Osteoblast (primary cell): ENCODE measurements around the gene CSH2. TPM values are rescaled to one million over a fixed set of nuclear protein-coding genes. Genes with fewer than 3 reads are reported as not detected.

Source experiments
- DNase-seq: peaks from one replicate; pipeline ENCODE4 v3.0.0; 2011; ENCODE audit warnings: low spot score, mixed read lengths; ENCODE audit not compliant: insufficient read length; ENCODE audit errors: missing footprints
- H2AFZ ChIP-seq: 2 replicates; pipeline ENCODE4 v1.6.0; 2011; ENCODE audit warnings: mild to moderate bottlenecking, low read length
- H3K27ac ChIP-seq: 2 replicates; pipeline ENCODE4 v1.5.1; 2011; ENCODE audit warnings: mild to moderate bottlenecking, low read depth, low read length, moderate library complexity
- H3K27me3 ChIP-seq: 2 replicates; pipeline ENCODE4 v1.6.0; 2012; ENCODE audit warnings: mild to moderate bottlenecking, control low read depth, inconsistent platforms, low read length, moderate library complexity; ENCODE audit not compliant: insufficient read depth
- H3K36me3 ChIP-seq: 2 replicates; pipeline ENCODE4 v1.5.1; 2011; ENCODE audit warnings: mild to moderate bottlenecking, low read length, control low read depth, moderate library complexity; ENCODE audit not compliant: insufficient read depth
- H3K4me1 ChIP-seq: 2 replicates; pipeline ENCODE4 v1.5.1; 2011; ENCODE audit warnings: mild to moderate bottlenecking, low read length, control low read depth, moderate library complexity; ENCODE audit not compliant: insufficient read depth
- H3K4me2 ChIP-seq: 2 replicates; pipeline ENCODE4 v1.6.0; 2011; ENCODE audit warnings: mild to moderate bottlenecking, low read length; ENCODE audit not compliant: insufficient read depth
- H3K4me3 ChIP-seq: fragments of 200-600 bp; sonication (generic); 3 replicates; pipeline ENCODE4 v1.5.1; 2012; ENCODE audit warnings: mild to moderate bottlenecking, low read length, inconsistent platforms; ENCODE audit not compliant: insufficient read depth
- H3K79me2 ChIP-seq: 2 replicates; pipeline ENCODE4 v1.6.0; 2012; ENCODE audit warnings: mild to moderate bottlenecking, low read length, control low read depth, inconsistent platforms; ENCODE audit not compliant: insufficient read depth
- H3K9me3 ChIP-seq: 2 replicates; pipeline ENCODE4 v1.5.1; 2011; ENCODE audit warnings: low read depth, low read length, control low read depth
- H4K20me1 ChIP-seq: 2 replicates; pipeline ENCODE4 v1.6.0; 2012; ENCODE audit warnings: mild to moderate bottlenecking, low read length, control low read depth; ENCODE audit not compliant: insufficient read depth
- CTCF ChIP-seq: IDR thresholded peaks from 2 replicates; pipeline ENCODE4 v1.5.1; 2011; ENCODE audit warnings: mild to moderate bottlenecking, low read depth, low read length, moderate library complexity; ENCODE audit errors: extremely low read depth
- total RNA-seq: library from RNA; depleted of rRNA; stranded (reverse); fragments of >200 nt; gene quantifications from 2 replicates; pipeline ENCODE4 v1.2.3, GENCODE V29; 2012

The CSH2 gene
- total RNA-seq, 1 donor, result not detected

GRCh38 chr17:63837962-63838600, 35.4 kb downstream of the CSH2 start:
- no peak overlapping the region for H3K4me3 ChIP-seq
- H4K20me1 ChIP-seq, result peaks cover 40% of the 10 kb centered on the region
- peaks cover 68% of the 10 kb centered on the region for H3K79me2 ChIP-seq
- H3K36me3 ChIP-seq, result peaks cover 30% of the 10 kb centered on the region
- peaks cover 29% of the 10 kb centered on the region for H3K4me1 ChIP-seq
- peak overlapping the region; percentile 31 for H3K4me2 ChIP-seq
- H2AFZ ChIP-seq, result no peak overlapping the region
- no peak for DNase-seq
- no peaks in the 10 kb centered on the region for H3K27me3 ChIP-seq
- no peak for TF ChIP-seq CTCF
- no peaks in the 10 kb centered on the region for H3K9me3 ChIP-seq
- H3K27ac ChIP-seq, result no peak overlapping the region

- Histone ChIP-seq H3K36me3 (peaks cover 36% of the 10 kb centered on the region), H3K9me3 (no peaks in the 10 kb centered on the region), H3K27me3 (no peaks in the 10 kb centered on the region), H2AFZ (no peak overlapping the region), H4K20me1 (peaks cover 40% of the 10 kb centered on the region), H3K4me2 (no peak overlapping the region), H3K4me3 (no peak overlapping the region), H3K4me1 (peaks cover 29% of the 10 kb centered on the region), H3K27ac (no peak overlapping the region), H3K79me2 (peaks cover 68% of the 10 kb centered on the region)
- TF ChIP-seq CTCF, result no peak
- no peak for DNase-seq
These were observed 36.0 kb downstream of the CSH2 start for GRCh38 chr17:63837480-63837879.

- Histone ChIP-seq H3K4me1 (peaks cover 29% of the 10 kb centered on the region), H2AFZ (no peak overlapping the region), H3K27me3 (no peaks in the 10 kb centered on the region), H3K27ac (no peak overlapping the region), H3K4me3 (no peak overlapping the region), H3K4me2 (no peak overlapping the region), H3K9me3 (no peaks in the 10 kb centered on the region), H3K79me2 (peaks cover 63% of the 10 kb centered on the region), H3K36me3 (peaks cover 43% of the 10 kb centered on the region), H4K20me1 (peaks cover 40% of the 10 kb centered on the region)
- no peak for DNase-seq
- no peak for TF ChIP-seq CTCF
These were observed 36.7 kb downstream of the CSH2 start for GRCh38 chr17:63836811-63837210.

GRCh38 chr17:63835167-63835720, 38.2 kb downstream of the CSH2 start:
- H4K20me1 ChIP-seq, result peaks cover 31% of the 10 kb centered on the region
- no peak overlapping the region for H3K4me2 ChIP-seq
- H2AFZ ChIP-seq, result no peak overlapping the region
- TF ChIP-seq CTCF, result no peak
- H3K9me3 ChIP-seq, result no peaks in the 10 kb centered on the region
- no peaks in the 10 kb centered on the region for H3K27me3 ChIP-seq
- no peak for DNase-seq
- H3K36me3 ChIP-seq, result peaks cover 59% of the 10 kb centered on the region
- peaks cover 16% of the 10 kb centered on the region for H3K4me1 ChIP-seq
- H3K4me3 ChIP-seq, result no peak overlapping the region
- no peak overlapping the region for H3K27ac ChIP-seq
- peaks cover 52% of the 10 kb centered on the region for H3K79me2 ChIP-seq
